ENCODE data around the gene ATOH8.

ATOH8 gene

GRCh38 chr2:85772019-85772745 is 18.4 kb downstream of the ATOH8 start:
- Histone ChIP-seq H3K27me3 (ENCODE audit: insufficient read depth, low read length, poor library complexity) (peaks cover 9% of the 10 kb centered on the region), H3K27ac (ENCODE audit: low read length) (no peak overlapping the region), H3K36me3 (ENCODE audit: insufficient read depth, low read length) (no peaks in the 10 kb centered on the region), H3K4me2 (ENCODE audit: insufficient read depth, low read length) (no peak overlapping the region), H2AFZ (ENCODE audit: low read depth, low read length) (no peak overlapping the region), H3K4me1 (ENCODE audit: insufficient read depth, low read length) (no peaks in the 10 kb centered on the region), H3K9ac (ENCODE audit: low read depth, low read length) (no peak overlapping the region), H3K4me3 (ENCODE audit: low read depth in 1 of 2, low read length in 2 of 2) (no peak overlapping the region), H3K79me2 (ENCODE audit: insufficient read depth, low read length) (no peaks in the 10 kb centered on the region), H3K9me3 (ENCODE audit: insufficient read depth, low read length, severe bottlenecking) (no peaks in the 10 kb centered on the region), H4K20me1 (ENCODE audit: insufficient read depth, low read length) (0 out of 2 replicates have a peak, but pooled peaks cover 3% of the 10 kb centered on the region)
- ATAC-seq (ENCODE audit: insufficient read depth, low read depth) (no peak), DNase-seq (no peak)
- no peak for TF ChIP-seq EZH2 (IDR thresholded peaks at IDR 0.05; ENCODE audit: borderline replicate concordance, low read depth, low read length, severe bottlenecking)
- TF ChIP-seq, protein P1, sequence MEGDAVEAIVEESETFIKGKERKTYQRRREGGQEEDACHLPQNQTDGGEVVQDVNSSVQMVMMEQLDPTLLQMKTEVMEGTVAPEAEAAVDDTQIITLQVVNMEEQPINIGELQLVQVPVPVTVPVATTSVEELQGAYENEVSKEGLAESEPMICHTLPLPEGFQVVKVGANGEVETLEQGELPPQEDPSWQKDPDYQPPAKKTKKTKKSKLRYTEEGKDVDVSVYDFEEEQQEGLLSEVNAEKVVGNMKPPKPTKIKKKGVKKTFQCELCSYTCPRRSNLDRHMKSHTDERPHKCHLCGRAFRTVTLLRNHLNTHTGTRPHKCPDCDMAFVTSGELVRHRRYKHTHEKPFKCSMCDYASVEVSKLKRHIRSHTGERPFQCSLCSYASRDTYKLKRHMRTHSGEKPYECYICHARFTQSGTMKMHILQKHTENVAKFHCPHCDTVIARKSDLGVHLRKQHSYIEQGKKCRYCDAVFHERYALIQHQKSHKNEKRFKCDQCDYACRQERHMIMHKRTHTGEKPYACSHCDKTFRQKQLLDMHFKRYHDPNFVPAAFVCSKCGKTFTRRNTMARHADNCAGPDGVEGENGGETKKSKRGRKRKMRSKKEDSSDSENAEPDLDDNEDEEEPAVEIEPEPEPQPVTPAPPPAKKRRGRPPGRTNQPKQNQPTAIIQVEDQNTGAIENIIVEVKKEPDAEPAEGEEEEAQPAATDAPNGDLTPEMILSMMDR (IDR thresholded peaks at IDR 0.05; ENCODE audit: borderline replicate concordance, extremely low read depth, low read length, poor library complexity, severe bottlenecking), result no peak

DNA sequence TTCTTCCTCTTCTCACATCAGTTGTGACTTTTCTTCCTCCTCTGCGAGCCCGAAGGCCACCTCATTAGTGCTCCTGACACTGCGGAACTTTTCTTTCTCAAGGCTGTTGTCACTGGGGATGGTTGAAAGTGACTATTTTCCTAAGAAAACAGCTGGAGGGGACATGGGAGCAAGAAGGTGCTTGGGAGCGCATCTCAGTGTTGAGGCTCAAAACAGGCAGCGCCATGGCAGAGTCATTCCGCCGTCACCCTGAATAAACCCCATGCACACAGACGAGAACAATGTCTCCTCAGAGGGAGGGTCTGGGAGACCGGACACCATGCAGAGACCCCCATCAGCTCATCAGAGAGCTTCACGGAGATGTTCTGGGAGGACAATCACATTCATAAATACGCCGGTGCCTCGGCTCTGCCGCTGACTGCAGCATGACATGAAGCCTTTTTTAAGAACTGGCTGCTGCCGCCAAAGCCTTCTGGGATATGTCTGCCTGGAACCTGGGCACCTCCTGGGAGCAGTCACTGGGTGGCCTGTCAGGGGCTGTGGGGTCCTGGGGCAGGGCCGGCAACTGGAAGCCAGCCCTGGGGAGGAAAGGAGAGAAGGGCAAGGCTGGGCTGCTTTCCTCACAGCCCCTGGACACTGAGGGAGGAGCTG is 19.2 kb downstream of the ATOH8 start:
- Histone ChIP-seq H3K9ac (ENCODE audit: low read depth, low read length) (no peak overlapping the region), H3K9me3 (ENCODE audit: insufficient read depth, low read length, severe bottlenecking) (no peaks in the 10 kb centered on the region), H3K4me1 (ENCODE audit: insufficient read depth, low read length) (no peaks in the 10 kb centered on the region), H3K36me3 (ENCODE audit: insufficient read depth, low read length) (no peaks in the 10 kb centered on the region), H3K79me2 (ENCODE audit: insufficient read depth, low read length) (no peaks in the 10 kb centered on the region), H2AFZ (ENCODE audit: low read depth, low read length) (no peak overlapping the region), H3K27me3 (ENCODE audit: insufficient read depth, low read length, poor library complexity) (peaks cover 9% of the 10 kb centered on the region), H3K27ac (ENCODE audit: low read length) (no peak overlapping the region), H4K20me1 (ENCODE audit: insufficient read depth, low read length) (0 out of 2 replicates have a peak, but pooled peaks cover 3% of the 10 kb centered on the region), H3K4me3 (ENCODE audit: low read depth in 1 of 2, low read length in 2 of 2) (no peak overlapping the region), H3K4me2 (ENCODE audit: insufficient read depth, low read length) (no peak overlapping the region)
- no peak for TF ChIP-seq EZH2 (IDR thresholded peaks at IDR 0.05; ENCODE audit: borderline replicate concordance, low read depth, low read length, severe bottlenecking)
- TF ChIP-seq, protein P1 (IDR thresholded peaks at IDR 0.05; ENCODE audit: borderline replicate concordance, extremely low read depth, low read length, poor library complexity, severe bottlenecking), result no peak
- DNase-seq, result no peak
- no peak for ATAC-seq (ENCODE audit: insufficient read depth, low read depth)

- Histone ChIP-seq H3K4me1 (ENCODE audit: insufficient read depth, low read length) (no peaks in the 10 kb centered on the region), H3K9me3 (ENCODE audit: insufficient read depth, low read length, severe bottlenecking) (no peaks in the 10 kb centered on the region), H3K27me3 (ENCODE audit: insufficient read depth, low read length, poor library complexity) (peaks cover 9% of the 10 kb centered on the region), H4K20me1 (ENCODE audit: insufficient read depth, low read length) (0 out of 2 replicates have a peak, but pooled peaks cover 3% of the 10 kb centered on the region), H3K79me2 (ENCODE audit: insufficient read depth, low read length) (no peaks in the 10 kb centered on the region), H3K9ac (ENCODE audit: low read depth, low read length) (no peak overlapping the region), H3K27ac (ENCODE audit: low read length) (no peak overlapping the region), H3K36me3 (ENCODE audit: insufficient read depth, low read length) (no peaks in the 10 kb centered on the region), H2AFZ (ENCODE audit: low read depth, low read length) (no peak overlapping the region), H3K4me3 (ENCODE audit: low read depth in 1 of 2, low read length in 2 of 2) (no peak overlapping the region), H3K4me2 (ENCODE audit: insufficient read depth, low read length) (no peak overlapping the region)
- ATAC-seq (ENCODE audit: insufficient read depth, low read depth) (no peak), DNase-seq (no peak)
- no peak for TF ChIP-seq EZH2 (IDR thresholded peaks at IDR 0.05; ENCODE audit: borderline replicate concordance, low read depth, low read length, severe bottlenecking)
- TF ChIP-seq, protein P1 (IDR thresholded peaks at IDR 0.05; ENCODE audit: borderline replicate concordance, extremely low read depth, low read length, poor library complexity, severe bottlenecking), result no peak
These were observed 19.9 kb downstream of the ATOH8 start for GRCh38 chr2:85773692-85774091.

Data from DND-41 (cell line).